ENCODE measurements around the gene PCDHB3.
"Not testable (repeated sequence)": the region's sequence is repeated elsewhere in the genome, so short reads cannot be mapped to it uniquely, and the experiment has no call there.

Gene PCDHB3

GRCh38 chr5:141135718-141136266, 35.5 kb downstream of the PCDHB3 start:
- no peak for DNase-seq (ENCODE audit: low read depth, low spot score)

GRCh38 chr5:141137346-141137745, 37.1 kb downstream of the PCDHB3 start:
- DNase-seq (ENCODE audit: low read depth, low spot score): not testable (repeated sequence)

DNA sequence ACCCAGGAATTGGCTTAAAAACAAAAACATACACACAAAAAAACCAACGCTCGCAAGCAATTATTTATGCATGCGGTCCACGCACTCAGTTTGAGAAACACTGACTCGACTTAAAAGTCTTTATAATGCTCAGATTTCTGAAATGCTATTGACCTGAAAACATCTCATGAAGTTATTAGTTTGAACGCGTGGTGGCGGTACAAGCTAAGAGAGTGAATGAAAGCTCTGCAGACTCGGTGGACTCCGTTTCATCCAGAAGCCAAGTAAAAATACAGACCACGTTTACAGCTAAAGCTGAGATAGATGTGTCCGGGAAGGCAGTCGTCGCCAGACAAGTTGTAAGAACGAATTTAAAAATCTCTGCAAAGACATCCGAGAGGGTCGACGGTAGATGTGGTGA, 49.5 kb downstream of the PCDHB3 start, which contains the start of gene PCDHB6:
TSS of gene PCDHB6 (plus strand) at position 246 of the 400 bp plus-strand sequence. CDS start 201 bp downstream, outside the sequence.
- peak; percentile 30 for DNase-seq (ENCODE audit: low read depth, low spot score)

- DNase-seq (ENCODE audit: low read depth, low spot score): no peak
These were observed 50.1 kb downstream of the PCDHB3 start for GRCh38 chr5:141150224-141150992.

DNA sequence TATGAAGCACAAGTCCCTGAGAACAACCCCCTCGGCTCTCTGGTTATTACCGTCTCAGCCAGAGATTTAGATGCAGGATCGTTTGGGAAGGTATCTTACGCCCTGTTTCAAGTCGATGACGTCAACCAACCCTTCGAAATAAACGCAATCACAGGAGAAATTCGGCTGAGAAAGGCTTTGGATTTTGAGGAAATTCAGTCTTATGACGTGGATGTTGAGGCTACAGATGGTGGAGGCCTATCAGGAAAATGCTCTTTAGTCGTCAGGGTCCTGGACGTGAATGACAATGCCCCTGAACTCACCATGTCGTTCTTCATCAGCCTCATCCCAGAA, 50.7 kb downstream of the PCDHB3 start:
- no peak for DNase-seq (ENCODE audit: low read depth, low spot score)

DNA sequence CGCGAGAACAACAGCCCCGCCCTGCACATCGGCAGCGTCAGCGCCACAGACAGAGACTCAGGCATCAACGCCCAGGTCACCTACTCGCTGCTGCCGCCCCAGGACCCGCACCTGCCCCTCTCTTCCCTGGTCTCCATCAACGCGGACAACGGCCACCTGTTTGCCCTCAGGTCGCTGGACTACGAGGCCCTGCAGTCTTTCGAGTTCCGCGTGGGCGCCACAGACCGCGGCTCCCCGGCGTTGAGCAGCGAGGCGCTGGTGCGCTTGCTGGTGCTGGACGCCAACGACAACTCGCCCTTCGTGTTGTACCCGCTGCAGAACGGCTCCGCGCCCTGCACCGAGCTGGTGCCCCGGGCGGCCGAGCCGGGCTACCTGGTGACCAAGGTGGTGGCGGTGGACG, 51.4 kb downstream of the PCDHB3 start:
- not testable (repeated sequence) for DNase-seq (ENCODE audit: low read depth, low spot score)

DNA sequence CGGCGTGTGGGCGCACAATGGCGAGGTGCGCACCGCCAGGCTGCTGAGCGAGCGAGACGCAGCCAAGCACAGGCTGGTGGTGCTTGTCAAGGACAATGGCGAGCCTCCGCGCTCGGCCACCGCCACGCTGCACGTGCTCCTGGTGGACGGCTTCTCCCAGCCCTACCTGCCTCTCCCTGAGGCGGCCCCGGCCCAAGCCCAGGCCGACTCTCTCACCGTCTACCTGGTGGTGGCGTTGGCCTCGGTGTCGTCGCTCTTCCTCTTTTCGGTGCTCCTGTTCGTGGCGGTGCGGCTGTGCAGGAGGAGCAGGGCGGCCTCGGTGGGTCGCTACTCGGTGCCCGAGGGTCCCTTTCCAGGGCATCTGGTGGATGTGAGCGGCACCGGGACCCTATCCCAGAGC, 51.8 kb downstream of the PCDHB3 start:
- not testable (repeated sequence) for DNase-seq (ENCODE audit: low read depth, low spot score)
